NCI-H1417 treated with DMSO at 0.1 percent for 48 hours (cell line): ENCODE measurements around the gene KRT12.
"Not testable (repeated sequence)": the region's sequence is repeated elsewhere in the genome, so short reads cannot be mapped to it uniquely, and the experiment has no call there.

Experiments
- DNase-seq: peaks from one replicate; lab custom pipeline; 2025; lab: John Stamatoyannopoulos, UW

Gene KRT12

DNA sequence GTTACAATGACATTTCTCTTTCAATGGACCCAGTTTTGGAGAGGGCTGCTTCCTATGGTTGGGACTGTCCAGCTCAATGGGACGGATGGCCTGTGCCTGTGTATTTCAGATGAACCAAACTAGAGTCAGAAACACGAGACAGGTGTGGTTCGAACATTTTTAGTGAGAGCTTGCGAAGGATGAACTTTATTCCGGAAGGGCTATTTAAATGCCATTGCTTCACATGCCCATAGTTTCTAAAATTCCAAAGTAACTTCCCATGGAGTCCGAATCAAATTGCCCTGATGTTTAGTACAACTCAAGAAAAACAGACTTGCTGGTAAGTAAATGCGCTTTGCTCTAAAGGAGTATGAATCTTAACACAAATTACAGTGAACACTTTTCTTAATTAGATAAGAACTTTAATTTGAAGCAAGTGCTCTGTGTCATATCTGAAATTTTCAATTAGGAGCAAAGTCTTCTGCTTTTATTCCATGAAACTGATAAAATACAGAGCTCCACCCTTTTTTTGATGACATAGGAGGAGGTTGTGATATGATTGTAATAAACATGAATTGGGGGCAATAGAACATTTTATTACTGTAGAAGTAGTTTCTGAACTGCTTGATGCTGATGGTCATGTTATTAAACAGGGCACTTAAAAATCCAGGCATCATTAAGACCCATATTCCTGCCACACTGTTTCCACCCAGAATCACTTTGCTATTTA is 16.8 kb upstream of the KRT12 start:
- no peak for DNase-seq

DNA sequence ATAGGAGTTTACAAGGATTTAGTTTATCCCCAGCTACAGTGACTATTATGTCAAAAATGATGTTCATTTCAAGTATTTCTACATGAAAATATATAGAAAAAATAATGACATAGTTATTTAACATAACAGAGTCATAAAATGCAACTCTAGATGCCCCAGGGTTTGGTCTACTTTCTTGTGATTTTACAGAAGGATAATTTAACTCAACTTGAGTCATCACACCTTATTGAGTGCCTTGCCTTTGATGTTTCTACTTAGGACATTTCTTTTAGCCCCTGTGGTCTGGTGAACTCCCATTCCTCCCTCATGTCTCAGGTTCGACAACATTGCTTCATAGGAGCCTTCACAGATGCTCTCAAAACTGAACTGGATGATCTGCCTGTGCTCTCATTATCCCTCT is 16.0 kb upstream of the KRT12 start:
- DNase-seq, result no peak

DNA sequence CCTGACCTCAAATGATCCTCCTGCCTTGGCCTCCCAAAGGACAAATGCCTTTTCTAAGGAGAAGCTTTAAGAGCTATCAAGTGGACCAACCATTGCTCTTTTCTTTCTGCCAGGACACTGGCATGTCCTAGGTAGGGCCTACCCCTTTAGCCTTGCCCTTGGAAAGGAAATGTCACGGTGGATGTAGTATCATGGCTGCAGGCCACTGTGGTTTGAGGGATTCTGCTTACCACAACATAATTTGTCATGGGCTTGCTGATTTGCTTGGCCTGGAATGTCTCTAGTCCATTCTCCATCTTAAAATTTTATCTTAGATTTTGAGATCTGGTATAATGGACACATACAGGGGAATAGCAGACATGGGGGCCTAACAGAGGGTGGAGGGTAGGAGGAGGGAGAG is 12.0 kb upstream of the KRT12 start:
- no peak for DNase-seq

DNA sequence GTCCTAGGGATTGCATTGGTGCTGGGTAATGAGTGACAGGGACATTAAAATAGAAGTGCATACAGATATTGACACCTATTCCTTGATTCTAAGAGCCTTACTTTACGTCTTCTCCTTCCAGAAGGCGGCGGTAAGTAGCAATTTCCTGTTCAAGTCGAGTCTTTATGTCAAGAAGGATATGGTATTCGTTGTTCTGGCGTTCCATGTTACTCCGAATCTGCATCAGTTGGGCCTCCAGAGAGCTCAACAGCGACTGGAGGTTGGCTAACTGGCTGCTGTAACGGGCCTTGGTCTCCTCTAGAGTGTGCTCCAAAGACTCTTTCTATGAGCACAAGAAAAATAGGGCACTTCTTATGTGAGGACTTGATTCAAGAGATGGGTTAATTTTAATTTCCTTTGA is 11.0 kb upstream of the KRT12 start:
- DNase-seq, result no peak

DNA sequence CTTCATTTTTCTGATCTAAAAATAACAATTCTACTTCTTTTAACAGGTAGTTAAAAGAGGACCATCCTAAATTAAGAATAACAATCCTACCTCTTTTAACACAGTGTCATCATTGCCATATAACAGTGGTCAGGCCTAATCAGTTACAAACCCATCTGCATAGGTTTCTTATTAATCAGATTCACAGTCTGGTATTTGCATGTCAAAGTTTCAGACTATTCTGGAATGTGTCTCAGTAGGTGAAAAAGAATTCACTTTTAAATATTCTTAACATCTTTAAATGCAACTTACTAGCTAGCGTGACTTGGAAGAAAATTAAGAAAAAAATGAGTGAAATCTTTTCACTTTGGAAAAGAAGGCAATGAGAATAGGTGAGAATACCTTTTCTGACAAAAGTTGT is 6.8 kb upstream of the KRT12 start:
- DNase-seq, result no peak

DNA sequence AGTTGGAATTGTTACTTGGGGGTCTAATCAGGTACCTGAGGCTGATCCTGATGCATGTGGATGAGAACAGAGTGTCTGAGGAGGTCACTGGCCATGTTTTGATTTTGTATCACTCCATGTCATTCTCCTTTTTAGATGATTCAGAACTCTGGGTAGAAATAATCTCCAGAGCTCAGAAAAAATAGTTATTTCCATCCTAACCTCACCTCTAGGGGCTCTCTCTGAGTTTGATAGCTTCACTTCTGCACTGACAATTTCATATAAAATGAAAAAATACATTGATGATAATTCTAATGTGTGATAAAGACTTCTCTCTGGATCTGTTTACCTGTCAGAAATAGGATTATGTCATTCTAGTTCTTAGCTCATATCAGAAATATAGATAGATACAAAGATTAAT is 6.2 kb upstream of the KRT12 start:
- no peak for DNase-seq

DNA sequence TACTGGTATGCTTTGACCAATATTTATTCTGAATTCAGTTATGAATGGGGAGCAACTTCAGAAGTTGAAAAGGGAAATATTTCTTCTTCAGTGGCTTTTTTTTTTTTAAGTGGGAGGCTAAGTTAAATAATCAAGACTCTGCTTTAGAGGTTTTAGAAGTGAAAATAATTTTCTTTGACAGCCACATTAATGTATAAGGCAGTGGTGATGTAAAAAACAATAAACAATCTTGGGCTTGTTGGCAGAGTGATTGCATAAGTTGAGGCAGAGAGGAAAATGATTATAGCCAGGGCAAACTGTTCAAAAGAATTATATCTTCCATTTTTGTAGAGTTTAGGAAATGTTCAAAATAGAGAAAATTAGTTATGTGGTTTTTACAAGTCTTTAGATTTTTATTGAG is 5.4 kb upstream of the KRT12 start:
- no peak for DNase-seq

DNA sequence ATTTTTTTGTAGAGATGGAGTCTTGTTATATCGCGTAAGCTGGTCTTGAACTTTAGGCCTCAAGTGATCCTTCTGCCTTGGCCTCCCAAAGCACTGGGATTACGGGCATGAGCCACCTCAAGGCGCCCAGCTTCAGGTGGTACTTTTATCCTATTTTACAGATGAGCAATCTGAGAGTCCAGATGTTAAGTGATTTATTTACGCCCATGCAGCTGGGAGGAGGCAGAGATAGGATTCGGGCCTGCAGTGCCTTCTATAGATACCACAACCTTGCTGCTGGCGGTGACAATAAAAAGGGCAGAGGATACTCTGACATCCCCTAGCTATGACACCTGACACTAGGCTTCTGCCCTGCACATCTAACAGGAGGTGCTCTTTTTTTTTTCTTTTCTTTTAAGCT is 4.3 kb upstream of the KRT12 start:
- DNase-seq, result no peak

DNA sequence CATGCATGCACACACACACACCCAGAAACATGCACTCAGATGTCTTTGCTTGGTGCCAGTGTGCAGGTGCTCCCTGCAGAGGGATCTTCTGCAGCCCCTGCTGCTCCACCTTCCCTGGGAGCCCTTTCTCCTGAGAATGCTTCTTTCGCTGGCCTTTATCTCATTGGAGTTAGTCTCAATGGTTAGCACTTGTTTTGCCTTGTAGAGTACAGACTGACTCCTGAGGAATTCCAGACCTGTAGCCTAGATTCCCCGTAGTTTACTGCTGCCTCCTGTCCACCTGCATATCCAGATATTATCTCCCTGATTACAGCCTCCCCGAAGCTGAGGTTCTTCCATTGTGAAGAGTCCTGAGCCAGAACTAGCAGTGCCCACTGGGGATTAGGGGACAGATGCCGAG is 3.1 kb upstream of the KRT12 start:
- DNase-seq, result no peak

DNA sequence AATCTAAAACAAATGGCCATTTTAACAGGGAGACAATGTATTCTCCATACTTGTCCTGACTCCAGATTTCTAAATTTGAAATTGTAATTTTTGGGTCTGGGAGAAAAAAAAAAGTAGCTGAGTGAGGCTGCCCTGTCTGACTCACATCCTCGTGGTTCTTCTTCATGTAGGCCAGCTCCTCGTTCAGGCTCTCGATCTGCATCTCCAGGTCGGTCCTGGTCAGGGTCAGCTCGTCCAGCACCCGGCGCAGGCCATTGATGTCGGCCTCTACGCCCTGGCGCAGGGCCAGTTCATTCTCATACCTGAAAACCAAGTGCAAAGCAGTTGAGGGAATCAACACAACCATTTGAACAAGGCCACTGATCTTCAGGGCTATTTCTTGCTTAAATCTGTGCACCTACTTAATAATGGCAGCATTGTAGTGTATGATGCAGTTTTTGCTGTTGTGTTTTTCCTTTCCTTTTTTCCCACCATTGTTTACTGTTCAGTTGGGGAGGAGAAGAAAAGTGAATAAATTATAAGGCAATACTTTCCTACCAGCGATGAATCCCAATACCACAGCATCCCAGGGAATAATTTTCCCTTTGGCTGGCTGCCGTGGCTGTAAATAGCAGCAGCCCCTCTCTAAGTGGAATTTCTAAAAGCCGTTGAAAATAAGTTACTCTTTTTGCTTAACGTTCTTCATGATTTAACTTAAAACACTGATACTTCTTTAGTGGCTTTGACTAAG is 2.2 kb downstream of the KRT12 start:
- no peak for DNase-seq

DNA sequence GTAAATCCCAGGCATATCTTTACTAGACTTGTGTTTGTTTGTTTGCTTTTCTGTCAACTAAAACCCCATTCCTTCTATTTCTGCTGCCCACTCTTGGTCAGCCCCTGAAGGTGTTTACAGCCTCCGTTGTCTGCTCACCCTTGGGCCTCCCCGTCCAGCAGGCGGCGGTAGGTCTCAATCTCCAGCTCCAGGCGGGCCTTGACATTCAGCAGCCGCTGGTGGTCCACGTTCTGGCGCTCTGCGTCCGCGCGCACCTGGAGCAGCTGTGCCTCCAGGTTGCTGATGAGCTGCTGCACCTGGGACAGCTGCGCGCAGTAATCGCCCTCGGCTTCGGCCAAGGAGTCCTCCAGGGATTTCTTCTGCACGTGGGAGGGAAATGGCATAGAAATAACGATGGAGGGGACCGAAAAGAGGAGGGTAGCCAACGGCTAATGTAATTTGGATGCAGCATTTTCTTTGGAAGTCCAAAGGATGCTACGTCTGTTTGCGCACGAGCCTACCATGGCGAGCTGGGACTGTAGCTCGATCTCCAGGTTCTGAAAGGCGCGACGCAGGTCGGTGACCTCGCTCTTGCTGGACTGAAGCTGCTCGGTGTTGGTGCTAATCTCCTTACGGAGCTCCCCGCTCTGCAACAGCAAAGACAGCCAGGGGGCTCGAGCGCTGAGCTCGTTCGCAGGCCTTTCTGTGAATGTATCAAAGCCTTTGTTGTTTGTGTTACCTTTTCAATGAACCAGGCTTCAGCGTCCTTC is 3.9 kb downstream of the KRT12 start:
- DNase-seq, result no peak

DNA sequence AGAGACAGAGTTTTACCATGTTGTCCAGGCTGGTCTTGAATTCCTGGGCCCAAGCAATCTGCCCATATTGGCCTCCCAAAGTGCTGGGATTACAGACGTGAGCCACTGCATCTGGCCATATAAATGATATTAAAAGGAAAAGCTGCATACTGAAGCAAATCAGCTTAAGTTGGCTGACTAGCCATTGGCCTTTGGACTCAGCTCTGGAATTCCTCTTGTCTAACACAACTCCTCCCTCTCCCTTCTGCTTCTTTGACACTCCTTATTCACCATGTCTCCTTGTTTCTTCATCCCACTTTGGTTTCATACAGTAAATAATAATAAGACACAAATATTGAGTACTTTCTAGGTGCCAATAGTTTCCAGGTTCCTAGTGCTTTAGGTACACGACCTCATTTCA is 7.5 kb downstream of the KRT12 start:
- no peak for DNase-seq

DNA sequence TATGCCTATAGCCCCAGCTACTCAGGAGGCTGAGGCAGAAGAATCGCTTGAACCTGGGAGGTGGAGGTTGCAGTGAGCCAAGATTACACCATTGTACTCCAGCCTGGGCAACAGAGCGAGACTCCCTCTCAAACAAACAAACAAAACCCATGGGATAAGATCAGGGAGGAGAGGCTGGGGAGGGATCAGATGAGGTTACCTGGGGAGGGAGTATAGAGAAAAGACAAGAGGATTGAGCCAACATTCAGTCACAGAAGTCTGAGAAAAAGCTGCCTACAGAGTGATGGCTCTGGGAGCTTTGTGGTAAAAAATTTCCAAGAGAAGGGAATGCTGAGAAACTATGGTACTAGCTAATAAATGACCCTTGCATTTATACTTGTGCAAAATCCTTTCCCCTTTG is 8.4 kb downstream of the KRT12 start:
- not testable (repeated sequence) for DNase-seq

DNA sequence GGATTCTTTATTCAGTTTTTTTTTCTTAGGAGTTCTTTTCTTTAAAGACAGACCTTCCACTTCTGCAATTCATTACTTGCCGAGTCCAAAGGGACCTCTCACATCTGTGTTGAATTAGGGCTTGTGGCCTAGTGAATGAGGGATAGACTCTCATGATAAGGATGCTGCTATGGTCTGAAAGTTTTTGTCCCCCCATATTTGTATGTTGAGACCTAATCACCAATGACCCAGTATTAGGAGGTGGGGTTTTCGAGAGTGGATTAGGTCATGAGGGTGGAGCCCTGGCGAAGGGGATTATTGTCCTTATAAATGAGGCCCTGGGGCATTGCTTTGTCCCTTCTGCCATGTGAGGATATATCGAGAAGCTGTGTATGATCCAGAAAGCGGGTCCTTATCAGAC is 9.5 kb downstream of the KRT12 start:
- no peak for DNase-seq

DNA sequence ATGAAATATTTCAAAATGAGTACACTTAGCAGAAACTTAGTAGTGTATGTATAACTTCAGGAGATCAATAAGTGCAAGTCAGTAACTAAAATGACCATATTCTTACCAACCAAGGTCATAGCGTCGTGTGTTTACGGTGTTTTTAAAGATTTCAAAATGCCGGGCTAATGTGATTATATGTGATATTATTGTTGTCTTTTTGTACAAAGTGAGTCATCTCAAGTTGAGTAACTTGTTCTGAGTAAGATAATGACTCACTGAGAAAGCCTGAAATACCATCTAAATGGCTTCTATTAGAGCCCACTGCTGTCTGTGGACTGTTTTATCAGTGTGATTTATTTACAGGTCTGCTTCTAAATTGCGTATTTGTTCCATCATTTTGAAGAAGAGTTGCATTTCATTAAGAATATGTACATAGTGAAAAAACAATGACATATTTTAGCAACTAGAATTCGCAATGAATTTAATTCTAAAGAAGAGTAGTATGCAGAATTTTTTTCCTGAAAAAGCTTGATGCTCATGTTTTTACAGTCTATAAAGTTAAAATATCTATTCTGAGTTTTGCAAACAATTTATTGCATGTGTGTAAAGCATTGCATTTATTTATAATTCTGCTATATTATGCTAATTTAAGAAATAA is 12.7 kb downstream of the KRT12 start:
- no peak for DNase-seq

DNA sequence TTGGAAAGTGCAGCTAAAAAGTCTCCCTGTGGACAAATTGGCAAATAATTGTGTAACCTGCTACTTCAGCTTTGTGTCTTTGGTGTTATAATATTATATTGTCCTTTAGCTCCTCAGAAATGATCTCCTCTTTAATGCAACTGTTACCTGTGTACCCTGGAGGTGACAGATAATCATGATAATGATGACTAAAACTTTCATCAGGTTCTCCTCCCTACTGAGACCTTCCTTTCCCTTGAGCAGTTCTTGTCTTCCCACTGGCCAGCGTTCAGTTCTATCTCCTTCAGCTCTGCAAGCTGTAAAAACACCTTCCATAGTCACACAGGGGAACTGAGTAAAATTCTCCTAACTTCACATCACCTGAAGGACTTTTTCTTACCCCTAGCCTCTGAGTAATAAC is 14.7 kb downstream of the KRT12 start:
- DNase-seq, result no peak

DNA sequence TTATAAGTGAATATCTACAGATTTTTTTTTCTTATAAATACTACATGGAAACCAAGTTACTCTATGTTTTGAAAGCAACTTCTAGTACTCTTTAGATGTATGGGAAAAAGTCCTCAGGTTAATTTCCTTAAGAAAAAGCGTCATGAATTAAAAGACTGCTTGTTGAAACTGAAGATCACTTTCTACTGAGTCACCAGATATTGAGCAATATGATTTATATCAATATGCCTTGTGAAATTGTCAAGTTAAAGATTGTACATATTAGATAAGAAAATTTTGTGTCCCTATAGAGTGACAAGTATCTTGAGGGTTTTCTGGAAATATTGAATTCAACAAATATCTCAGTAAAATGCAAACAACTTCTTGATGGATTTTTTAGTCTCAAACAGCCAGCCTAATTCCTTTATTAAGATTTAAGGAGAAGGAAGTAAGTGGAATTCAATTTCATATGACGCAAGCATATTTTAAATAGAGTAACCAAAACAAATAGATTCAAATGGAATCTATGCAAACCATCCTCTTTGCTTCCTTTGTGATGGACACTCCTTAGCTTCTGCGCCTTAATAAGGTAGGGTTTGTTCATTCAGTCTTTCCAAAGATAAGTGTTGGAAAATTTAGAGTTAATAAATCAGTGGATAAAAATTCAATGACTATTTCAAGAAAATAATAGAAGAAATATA is 16.6 kb downstream of the KRT12 start:
- no peak for DNase-seq

DNA sequence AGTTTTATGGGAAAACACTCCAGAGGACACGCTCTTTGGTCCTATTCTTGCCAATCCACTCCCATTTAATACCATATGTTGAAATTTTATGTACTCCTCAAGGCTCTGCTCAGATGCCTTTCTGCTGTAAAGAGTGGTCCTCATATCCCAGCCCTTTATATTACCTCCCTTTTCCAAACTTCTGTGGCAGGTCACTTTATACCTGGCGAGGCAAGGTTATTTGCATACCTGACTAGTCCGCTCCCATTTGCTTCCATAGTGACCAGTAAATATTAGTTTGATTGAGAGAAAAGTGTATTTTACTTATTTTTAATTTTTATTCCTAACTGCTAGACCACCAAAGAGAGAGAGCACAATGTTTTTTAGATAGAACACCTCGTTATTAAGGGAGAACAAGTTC is 17.3 kb downstream of the KRT12 start:
- DNase-seq, result no peak

DNA sequence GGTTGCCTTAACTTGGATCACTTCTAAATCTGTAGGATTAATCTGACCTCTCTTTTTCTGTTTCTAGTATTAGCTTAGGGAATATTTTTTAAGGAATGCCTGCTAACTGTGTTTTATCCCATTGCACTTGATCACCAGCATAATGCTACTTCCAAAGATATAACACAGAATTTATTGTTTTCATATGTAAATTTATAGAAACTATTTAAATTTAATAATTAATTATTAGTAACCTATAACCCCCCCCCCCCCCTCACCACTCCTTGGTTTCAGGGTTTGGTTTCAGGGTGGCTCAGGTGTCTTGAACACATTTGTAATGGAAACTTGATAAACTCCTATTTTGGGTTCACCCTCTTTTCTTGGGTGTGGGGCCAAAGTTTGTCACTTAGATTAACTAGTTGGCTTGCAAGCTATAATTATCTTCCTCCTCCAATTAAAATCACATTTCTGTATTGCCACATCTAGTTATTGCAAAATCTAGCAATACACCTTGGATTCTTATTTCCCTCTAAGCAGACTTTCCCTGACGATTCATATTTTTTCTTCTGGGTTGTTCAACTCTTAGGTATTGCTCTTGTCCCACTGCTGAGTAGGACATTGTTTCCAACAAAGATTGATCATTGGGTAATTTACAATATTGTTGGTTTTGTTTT is 18.3 kb downstream of the KRT12 start:
- no peak for DNase-seq

DNA sequence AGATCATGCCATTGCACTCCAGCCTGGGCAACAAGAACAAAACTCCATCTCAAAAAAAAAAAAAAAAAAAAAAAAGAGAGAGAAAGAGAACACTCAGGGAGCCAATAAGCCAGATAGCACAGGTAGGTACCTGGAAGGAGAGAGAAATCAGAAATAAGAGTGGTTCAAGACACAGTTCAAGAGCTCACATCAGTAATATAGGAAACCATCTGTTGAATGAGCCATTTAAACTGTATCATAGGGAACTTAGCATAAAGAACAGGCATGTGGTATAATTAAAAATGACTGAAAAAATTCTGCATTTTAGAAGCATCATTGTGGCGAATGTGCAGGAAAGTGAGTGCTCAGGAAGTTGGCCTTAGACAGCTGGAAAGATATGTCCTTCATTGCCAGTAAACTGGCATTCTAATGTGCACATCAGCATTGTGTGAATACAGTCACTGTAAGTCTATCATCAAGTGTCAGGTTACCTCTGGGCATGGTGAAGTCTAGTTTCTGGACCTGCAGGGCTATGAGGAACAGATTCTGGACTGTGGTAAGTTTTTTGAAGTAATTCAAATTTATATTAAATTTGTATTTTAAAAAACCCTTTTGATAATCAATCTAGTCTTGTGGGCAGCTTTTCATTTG is 20.4 kb downstream of the KRT12 start:
- DNase-seq, result no peak

DNA sequence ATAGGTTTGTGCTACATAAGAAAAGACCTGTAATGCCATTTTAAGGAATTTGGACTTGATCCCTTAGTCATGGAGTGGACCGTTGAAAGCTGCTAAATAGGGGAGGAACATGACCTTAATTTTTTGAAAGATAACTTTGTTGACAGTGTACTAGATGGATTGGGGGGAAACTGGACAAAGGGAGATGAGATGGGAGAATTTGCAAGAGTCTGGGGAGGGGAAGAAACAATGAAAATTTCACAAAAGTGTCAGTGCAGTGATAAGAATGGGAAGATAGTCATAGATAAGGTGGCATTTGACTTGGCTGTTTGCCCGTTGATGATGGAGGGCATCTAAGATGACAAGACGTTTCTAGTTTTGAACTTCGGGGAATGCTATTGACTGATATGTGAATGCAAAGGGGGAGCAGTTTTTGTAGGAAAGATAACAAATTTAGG is 22.3 kb downstream of the KRT12 start:
- DNase-seq, result no peak
